Sigmoid colon (tissue), 3 donors: Measurements from ENCODE around the gene MAPK8IP2.

Experiments used
- CTCF ChIP-seq, 4 experiments: fragments of 450-650 bp in 3 of 4; fragments of 200-600 bp in 1 of 4; IDR thresholded peaks; one replicate each; pipeline ENCODE4 v1.5.1; 2016 to 2019; ENCODE audit warnings: antibody characterized with exemption in 4 of 4, mild to moderate bottlenecking in 3 of 4, moderate library complexity in 2 of 4
- POLR2A ChIP-seq, 2 donors: fragments of 450-650 bp; IDR thresholded peaks; one replicate each; pipeline ENCODE4 v1.6.1; 2016; ENCODE audit warnings: antibody characterized with exemption in 2 of 2, mild to moderate bottlenecking in 2 of 2, moderate library complexity in 2 of 2

- TF ChIP-seq POLR2A (IDR thresholded peaks at IDR 0.05) = no peak
- no peak for TF ChIP-seq CTCF (IDR thresholded peaks at IDR 0.05)
These were observed 14.8 kb upstream of the MAPK8IP2 start for GRCh38 chr22:50585781-50586180.
